Measurements from ENCODE around the gene SIGLEC12.
A peak's percentile ranks its signal among the peaks of the same experiment; 100 is the strongest.
"Not testable (repeated sequence)": the region's sequence is repeated elsewhere in the genome, so short reads cannot be mapped to it uniquely, and the experiment has no call there.

Gene SIGLEC12

DNA sequence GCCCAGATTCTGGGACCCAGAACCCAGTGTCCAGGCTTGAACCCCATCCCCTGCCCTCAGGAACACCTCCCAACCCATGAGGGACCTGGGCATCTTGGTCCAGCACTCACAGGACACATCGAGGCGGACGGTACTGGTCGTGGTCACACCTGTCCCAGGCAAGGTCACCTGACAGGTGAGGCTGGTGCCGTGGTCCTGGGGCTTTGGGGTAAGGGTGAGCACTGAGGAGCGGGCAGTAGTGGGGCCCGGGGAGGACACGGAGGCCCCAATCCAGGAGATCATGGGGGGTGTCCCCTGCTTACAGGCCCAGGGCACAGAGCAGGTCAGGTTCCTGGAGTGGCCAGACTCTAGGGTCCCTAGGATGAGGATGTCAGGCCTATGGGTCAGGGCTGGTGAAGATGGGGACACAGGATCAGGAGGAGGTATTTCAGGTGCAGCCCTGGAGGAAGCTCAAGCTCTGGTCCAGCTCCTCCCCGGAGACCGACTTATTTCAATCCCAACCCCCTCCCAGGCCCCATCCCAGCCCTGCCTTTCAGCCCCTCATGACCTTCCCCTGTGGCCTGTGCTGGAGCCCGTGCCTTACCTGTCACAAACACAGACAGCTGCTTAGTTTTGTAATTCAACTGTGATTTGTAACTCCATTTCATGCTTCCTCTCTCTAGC, 44.1 kb downstream of the SIGLEC12 start:
- DNase-seq = no peak

DNA sequence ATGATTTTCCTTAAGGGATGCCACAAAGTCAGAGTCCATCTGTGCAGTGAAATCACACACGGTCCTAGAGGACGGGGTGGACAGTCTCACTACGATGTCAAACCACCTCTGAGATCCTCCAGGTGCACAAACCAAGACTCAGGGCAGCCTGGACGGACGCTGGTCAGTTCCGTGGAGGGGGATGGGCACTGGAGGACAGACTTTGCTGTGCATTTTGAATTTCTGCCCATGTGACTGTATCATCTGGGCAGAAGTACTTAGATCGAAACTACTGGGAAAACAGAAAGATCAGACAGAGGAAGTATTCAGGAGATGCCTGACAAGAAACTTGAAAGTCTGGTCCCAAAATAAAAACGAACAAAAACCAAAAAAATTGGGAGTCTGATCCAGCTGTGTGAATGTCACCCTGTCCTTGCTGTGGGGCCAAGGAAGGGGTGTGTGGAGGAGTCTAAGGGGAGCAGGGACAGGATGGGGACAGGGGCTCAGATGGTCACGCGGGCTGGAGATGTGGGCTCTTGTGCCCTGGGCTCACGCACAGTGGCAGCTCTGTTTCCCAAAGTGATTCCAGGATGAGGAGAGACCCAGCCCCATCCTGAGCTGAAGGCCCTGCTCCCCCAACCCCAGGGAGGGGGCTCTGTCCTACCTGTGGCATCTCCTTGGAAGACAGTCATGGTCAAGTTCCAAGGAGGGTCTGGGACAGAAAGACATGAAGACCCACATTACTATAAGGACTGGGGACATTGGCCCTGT, 44.9 kb downstream of the SIGLEC12 start:
- no peak for DNase-seq

DNA sequence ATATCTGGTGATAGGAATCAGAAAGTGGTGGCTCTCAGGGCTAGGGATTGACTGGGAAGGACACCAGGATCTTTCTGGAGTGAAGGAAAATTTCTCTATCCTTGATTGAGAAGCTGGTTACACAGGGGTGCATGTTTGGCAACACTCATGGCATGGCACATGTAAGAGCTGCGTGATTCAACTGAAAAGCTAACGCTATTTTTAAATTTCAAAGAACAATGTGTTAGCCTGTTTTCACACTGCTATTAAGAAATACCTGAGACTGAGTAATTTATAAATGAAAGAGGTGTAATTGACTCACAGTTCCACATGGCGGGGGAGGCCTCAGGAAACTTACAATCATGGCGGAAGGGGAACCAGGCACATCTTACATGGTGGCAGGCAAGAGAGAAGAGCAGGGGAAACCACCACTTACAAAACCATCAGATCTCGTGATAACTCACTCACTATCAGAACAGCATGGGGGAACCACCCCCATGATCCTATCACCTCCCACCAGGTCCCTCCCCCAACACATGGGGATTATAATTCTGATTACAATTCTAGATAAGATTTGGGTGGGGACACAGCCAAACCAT, 50.8 kb downstream of the SIGLEC12 start:
- DNase-seq = peak; percentile 57

DNA sequence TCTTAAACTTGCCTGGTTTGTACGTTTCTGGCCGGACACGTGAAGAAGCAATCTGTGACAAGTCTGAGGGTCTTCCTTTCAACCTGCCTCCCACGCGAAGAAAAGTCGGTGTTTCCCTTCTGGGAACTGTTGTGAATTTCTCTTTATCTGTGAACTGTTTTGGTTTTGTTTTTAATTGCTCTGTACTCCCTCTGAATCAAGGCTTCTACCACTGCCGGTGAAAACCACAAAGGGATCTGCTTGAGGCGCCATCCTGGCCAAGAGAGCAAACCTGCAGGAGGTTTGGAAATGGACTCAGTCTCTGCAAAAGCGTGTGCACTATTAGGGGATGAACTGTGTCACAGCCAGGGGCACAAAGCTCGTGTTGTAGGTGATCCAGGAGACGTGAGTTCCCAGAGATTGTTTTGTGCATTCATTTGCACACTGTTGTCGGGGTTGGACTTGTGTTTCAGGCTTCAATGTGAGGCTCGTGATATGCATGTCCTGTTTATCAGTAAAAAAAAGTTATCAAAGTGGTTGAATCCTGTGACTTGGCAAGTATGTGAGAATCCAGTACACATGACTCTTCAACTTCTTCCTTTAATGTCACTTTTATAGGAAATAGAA, 53.1 kb downstream of the SIGLEC12 start:
- DNase-seq = peak; percentile 52

DNA sequence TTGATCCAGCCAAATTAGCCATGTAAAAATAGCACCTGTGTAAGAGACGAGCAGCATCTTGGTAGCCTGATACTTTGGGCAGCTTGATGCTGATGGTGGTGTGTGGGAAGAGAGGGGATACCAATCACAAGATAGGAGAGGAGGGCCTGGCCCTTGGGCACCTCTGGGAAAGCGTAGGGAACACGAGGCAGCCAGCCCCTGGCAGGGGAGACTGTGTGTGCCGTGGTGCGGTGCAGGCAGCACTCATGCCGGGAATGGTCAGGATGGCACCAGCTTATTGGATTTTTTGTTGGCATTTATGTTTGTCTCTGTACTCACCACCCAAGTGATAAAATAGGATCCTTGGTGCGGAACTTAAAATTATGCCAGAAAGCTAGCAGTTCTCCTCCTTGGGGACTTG, 53.6 kb downstream of the SIGLEC12 start:
- DNase-seq = no peak

DNA sequence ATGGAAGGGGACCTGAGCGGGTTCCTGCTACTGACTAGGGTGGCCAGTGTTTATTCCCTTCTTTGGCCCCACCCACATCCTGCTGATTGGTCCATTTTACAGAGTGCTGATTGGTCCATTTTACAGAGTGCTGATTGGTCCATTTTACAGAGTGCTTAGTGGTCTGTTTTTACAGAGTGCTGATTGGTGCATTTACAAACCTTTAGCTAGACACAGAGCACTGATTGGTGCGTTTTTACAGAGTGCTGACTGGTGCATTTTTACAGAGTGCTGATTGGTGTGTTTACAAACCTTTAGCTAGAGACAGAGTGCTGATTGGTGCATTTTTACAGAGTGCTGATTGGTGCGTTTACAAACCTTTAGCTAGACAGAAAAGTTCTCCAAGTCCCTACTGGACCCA, 54.1 kb downstream of the SIGLEC12 start:
- DNase-seq = not testable (repeated sequence)

DNA sequence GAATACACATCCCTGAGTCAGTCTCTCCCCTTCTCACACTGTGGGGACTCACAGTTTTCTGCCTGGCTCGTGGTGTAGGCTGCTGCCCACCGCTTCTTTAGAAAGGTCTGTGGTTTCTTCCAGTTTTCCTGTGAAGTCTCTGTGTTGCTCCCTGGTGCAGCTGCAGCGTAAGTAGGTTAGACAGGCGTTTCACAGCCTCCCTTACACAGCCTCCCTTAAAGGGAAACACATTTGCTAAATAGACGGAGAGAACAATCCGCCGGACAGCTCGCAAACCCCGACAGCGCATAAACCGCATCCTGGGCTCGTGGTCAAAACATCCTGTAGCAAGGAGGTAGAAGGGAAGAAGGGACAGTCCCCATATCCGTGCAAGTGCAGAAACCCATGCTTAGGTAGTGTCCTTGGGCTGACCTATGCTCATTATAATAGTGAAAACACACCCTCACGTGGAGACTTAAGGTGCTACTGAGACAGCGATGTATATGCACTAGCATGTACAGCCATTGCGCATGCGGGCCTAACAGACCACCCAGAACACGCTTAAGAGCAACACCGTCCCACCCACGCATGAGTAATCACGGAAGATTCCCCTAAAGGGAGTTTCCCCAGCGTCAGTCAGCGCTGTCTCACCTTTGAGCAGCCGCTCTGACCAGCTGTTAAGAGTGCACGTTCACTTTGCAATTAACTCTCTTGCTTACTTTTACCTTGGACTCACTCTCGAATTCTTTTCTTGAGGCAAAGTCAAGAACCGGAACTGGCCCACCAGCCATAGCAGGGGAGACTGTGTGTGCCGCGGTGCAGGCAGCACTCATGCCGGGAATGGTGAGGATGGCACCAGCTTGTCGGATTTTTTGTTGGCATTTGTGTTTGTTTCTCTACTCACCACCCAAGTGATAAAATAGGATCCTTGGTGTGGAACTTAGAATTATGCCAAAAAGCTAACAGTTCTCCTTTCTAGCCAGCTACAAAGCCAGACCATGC, 59.9 kb downstream of the SIGLEC12 start:
- DNase-seq = peak; percentile 88
